HS-27A (cell line): ENCODE measurements around the gene TRPV6.

ENCODE experiments used
- DNase-seq: peaks from one replicate; pipeline ENCODE4 v3.0.0-alpha.2; 2012; ENCODE audit warnings: low read depth, missing footprints

Gene TRPV6

GRCh38 chr7:142883571-142884285 lies 1.8 kb downstream of the TRPV6 start:
- DNase-seq: no peak

GRCh38 chr7:142883145-142883544 lies 2.4 kb downstream of the TRPV6 start:
- no peak for DNase-seq

DNA sequence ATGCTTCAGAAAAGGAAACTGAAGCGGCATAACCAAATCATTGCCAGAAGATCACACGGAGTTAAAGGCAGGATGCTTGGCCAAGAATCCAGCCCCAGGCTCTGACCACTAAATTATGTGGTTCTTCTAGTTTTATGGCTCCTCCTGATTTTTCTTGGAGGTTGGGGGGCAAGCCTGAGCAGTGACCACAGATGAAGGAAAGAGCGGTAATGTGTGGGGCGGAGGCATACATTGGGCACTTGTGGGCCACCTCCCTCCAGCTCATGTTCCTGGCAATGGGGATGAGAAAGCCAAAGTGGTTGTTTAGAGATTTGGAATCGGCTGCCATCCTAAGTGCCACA lies 3.2 kb downstream of the TRPV6 start:
- DNase-seq: no peak

DNA sequence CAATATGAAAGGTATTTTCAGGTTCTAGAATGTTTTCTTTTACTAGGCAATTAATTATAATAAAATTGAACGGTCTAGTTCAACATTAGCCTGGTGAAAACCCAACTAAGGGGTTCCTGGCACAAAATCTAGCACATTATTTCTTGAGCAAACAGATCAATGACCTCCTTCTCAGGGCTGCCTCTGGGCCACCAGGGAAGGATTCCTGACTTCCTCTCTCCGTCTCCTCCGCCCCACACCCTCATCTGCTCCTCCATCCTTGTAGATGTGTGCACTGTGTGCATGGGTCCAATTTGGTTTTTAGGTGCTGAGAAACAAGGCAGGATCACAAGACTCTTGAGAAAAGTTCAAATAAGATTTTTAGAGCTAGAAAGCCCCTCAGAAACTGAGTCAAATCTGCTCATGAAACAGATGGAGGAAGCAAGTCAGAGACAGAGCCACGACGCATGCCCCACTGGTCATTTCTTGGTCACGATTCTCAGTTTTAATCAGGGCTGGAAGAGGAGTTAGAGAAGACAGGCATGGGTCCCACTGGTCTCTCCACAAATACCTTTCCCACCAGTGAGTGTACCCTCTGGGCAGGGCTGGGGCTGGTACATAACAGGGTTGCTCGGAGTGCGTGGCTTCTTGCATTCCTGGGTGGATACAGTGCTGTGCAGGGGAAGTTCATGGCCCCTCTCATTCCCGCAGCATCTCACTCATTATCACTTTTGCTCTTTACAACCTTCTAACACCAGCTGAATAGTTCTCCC lies 3.8 kb downstream of the TRPV6 start:
- DNase-seq: no peak

DNA sequence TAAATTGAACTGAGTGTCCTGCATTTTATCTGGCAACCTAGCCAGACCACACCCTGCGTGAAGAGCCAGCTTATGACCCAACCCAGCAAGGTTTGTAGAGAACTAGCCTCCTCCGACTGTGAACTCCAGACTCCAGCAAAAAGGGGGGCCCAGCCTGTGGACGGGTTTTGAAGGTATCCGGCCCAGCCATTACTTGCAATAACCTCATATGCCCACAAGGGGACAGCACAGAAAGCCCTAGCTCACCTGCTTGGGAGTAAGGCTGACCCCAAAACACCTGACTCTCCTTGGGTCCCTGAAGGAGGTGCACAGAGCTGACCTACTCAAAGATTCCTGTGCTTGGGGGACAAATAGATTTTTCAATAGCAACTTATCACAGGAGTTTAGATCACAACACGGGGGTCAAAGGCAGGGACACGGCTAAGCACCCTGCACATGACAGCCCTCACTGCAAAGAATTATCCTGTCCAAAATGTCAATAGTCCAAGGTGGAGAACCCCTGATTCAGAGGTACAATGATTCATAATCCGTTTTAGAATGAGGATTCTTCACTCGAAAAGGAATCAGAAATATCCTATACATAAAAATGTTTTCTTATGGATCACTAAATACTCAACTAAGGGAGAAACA lies 4.6 kb downstream of the TRPV6 start:
- DNase-seq: no peak

GRCh38 chr7:142879060-142879459 lies 6.5 kb downstream of the TRPV6 start:
- no peak for DNase-seq

DNA sequence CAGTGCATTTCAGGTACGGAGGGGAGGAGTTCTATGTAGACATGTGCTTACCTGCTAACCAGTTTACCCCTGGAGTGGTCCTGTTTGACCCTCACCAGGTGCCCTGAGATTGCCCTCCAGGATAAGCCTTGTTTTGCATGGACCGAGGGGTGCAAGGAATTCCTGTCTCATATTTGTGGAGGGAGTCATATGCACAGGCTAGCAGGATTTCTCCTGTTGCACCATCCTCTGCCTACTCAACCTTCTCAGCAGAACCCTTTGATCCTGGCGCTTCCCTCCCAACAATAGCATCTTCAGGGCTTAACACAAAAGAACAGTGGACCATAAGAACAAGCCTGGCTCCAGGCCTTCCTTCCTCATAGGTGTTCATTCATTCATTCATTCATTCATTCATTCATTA lies 7.2 kb downstream of the TRPV6 start:
- DNase-seq: no peak

- no peak for DNase-seq
These were observed 8.3 kb downstream of the TRPV6 start for GRCh38 chr7:142876991-142877910.

DNA sequence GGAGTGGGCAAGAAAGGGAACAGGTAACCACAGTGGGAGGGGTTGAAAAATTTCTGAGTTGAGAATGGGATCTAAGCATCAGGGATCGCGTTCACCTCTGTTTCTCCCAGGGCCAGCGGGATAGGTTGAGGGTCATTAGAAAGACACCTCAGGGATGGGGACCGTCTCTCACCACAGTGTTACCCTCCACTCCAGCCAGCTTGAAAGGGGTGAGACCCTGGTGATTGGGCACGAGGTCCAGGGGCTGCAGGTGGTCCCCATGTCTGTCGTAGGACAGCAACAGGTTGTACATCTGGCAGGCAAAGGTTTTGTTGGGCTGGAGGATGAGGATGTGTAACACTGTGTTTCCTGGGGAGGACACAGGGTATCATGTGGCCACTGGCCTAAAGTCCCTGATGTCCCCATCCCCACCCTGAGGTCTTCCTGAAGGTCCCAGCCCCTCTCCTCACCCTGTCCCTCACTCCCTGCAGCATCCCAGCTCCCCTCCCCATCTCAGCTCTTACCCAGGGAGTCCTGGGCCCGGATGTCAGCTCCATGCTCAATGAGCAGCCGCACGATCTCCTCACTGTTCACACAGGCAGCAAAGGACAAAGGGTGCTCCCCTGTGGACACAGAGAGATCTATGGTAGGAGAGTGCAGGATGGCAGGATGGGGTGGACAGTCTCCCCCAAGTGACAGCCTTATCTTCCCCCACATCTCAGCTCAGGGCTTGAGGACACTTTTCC lies 9.1 kb downstream of the TRPV6 start:
- no peak for DNase-seq

GRCh38 chr7:142875456-142875855 lies 10.1 kb downstream of the TRPV6 start:
- DNase-seq: no peak

DNA sequence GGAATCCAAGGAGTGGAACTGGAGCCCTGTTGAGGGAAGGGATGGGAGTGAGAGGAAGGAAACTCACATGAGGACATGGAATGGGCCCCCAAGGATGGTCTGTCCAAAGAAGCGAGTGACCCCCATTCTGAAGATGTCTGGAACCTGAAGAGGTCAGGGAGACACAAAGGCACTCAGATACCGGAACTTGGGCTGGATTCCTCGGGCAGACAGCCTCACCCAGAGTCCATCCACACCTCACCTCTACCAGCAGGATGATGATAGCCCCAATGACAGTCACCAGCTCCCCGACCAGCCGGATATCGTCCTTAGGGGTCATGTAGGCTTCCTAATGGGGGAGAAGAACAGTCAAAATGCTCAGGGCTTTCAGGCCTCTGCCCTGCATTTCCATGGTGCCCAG lies 10.7 kb downstream of the TRPV6 start:
- no peak for DNase-seq

DNA sequence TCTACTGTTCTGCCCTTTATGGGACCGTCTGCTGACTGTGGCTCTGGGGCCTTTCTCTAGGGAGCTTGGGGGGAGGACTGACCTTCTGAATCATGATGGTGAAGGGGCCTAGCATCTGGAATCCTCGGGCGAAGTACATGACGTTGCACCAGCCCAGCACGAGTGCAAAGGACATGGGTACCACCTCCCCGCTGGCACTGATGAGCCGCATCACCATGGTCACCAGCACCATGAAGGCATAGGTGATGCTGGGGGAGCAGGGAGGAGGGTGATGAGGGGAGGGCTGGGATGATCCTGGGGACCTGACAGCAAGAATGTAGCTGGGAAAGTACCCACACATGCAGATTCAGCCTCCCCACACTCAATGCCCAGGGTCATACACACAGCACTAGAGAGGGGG lies 11.1 kb downstream of the TRPV6 start:
- DNase-seq: no peak

- DNase-seq: no peak
These were observed 11.7 kb downstream of the TRPV6 start for GRCh38 chr7:142873871-142874270.

- no peak for DNase-seq
These were observed 12.2 kb downstream of the TRPV6 start for GRCh38 chr7:142873281-142873784.

- no peak for DNase-seq
These were observed 13.4 kb downstream of the TRPV6 start for GRCh38 chr7:142872106-142872675.

GRCh38 chr7:142871260-142872105 lies 14.1 kb downstream of the TRPV6 start:
- DNase-seq: no peak

DNA sequence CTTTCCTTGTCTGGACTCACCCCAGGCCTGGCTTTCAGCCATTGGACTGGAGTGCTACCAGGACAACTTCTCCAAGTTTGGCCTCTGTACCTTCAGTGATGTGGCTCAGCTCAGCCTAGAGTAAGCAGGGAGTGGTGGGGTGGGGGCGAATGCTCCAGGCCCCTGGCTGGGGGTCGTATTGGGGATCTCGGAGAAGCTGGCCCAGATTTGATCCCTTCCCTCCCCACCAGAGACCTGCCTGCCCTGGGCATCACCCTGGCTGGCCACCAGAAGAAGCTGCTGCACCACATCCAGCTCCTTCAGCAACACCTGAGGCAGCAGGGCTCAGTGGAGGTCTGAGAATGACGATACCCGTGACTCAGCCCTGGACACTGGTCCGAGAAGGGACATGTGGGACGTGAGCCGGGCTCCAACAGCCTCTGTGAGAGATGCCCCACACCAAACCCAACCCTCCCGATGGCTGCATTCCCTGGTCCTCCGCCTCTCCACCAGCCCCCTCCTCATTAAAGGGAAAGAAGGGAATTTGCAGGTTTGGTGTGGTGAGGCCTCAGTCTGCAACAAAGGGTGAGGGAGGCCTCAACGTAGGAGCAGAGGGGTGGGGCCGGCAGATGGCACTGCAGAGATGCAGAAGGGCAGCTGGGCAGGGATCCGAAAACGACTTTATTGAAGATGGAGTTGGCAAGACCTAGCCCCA lies 14.8 kb downstream of the TRPV6 start:
- DNase-seq: no peak

DNA sequence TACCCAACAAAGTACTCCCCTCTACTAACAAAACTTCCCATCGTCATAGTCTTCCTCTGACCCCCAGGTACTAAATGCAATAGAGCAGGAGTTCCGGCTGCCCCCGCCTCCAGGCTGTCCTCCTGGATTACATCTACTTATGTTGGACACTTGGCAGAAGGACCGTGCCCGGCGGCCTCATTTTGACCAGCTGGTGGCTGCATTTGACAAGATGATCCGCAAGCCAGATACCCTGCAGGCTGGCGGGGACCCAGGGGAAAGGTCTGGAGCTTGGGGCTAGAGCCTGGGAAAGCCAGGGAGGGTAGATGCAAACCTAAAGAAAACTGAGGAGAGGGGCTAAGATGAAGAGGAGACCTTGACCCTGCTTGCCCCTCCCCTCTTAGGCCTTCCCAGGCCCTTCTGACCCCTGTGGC lies 15.4 kb downstream of the TRPV6 start:
- DNase-seq: no peak

DNA sequence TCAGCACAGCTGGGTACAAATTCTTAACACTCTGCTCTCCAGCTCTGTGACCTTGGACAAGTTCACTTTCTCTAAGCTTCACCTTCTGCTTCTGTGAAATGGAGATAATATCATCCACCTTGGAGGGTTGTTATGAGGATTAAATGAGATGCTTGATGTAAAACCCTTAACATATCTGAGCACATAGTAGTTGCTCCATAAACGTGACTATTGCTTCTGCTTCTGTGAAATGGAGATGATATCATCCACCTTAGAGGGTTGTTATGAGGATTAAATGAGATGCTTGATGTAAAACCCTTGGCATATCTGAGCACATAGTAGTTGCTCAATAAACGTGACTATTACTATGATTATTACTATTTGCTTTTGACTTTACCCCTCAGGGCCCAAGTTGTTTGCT lies 16.1 kb downstream of the TRPV6 start:
- DNase-seq: no peak
